ENCODE results near the gene PRKG1. TPM values are rescaled to one million over a fixed set of nuclear protein-coding genes. Genes with fewer than 3 reads are reported as not detected.

PRKG1 gene
- polyA plus RNA-seq, 1 donor (not counting 4 experiments of a cell fraction or from before 2014, with no cell fraction given) = 0.24 TPM

- FAIRE-seq (no peak), DNase-seq (ENCODE audit: low read depth, low spot score) (no peak)
- Histone ChIP-seq H2AFZ (ENCODE audit: control insufficient read depth, low read length) (no peak overlapping the region), H3K4me1 (ENCODE audit: control insufficient read depth, extremely low read depth, insufficient read depth, low read length) (no peaks in the 10 kb centered on the region), H3K4me2 (ENCODE audit: control insufficient read depth, extremely low read depth, insufficient read depth, low read depth, low read length) (no peak overlapping the region), H3K4me3 (ENCODE audit: control insufficient read depth in 2 of 3, extremely low read depth in 1 of 3, insufficient read depth in 2 of 3, low read depth in 1 of 3, low read length in 3 of 3) (no peak overlapping the region), H3K79me2 (ENCODE audit: control insufficient read depth, insufficient read depth, low read length) (no peaks in the 10 kb centered on the region), H3K27me3 (ENCODE audit: control insufficient read depth, extremely low read depth, insufficient read depth, low read length) (peaks cover 3% of the 10 kb centered on the region), H3K9ac (ENCODE audit: control insufficient read depth, extremely low read depth, insufficient read depth, low read length) (no peak overlapping the region), H3K9me1 (ENCODE audit: control insufficient read depth, extremely low read depth, insufficient read depth, low read length) (no peaks in the 10 kb centered on the region), H3K36me3 (ENCODE audit: control insufficient read depth in 2 of 2, extremely low read depth in 1 of 2, insufficient read depth in 2 of 2, low read length in 2 of 2) (no peaks in the 10 kb centered on the region), H3K27ac (ENCODE audit: control insufficient read depth, insufficient read depth, low read length) (no peak overlapping the region), H4K20me1 (ENCODE audit: control insufficient read depth, extremely low read depth, insufficient read depth, low read length) (no peaks in the 10 kb centered on the region), H3K9me3 (ENCODE audit: control insufficient read depth, low read depth, low read length) (no peaks in the 10 kb centered on the region)
- TF ChIP-seq, protein P1, sequence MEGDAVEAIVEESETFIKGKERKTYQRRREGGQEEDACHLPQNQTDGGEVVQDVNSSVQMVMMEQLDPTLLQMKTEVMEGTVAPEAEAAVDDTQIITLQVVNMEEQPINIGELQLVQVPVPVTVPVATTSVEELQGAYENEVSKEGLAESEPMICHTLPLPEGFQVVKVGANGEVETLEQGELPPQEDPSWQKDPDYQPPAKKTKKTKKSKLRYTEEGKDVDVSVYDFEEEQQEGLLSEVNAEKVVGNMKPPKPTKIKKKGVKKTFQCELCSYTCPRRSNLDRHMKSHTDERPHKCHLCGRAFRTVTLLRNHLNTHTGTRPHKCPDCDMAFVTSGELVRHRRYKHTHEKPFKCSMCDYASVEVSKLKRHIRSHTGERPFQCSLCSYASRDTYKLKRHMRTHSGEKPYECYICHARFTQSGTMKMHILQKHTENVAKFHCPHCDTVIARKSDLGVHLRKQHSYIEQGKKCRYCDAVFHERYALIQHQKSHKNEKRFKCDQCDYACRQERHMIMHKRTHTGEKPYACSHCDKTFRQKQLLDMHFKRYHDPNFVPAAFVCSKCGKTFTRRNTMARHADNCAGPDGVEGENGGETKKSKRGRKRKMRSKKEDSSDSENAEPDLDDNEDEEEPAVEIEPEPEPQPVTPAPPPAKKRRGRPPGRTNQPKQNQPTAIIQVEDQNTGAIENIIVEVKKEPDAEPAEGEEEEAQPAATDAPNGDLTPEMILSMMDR (optimal IDR thresholded peaks at IDR 0.05 in 1 of 3, IDR thresholded peaks at IDR 0.05 in 1 of 3, conservative IDR thresholded peaks at IDR 0.05 in 1 of 3; ENCODE audit: extremely low read depth in 1 of 3, insufficient read depth in 2 of 3, low read length in 3 of 3) = no peak
- no peak for TF ChIP-seq EZH2 (IDR thresholded peaks at IDR 0.05; ENCODE audit: low read length)
- dilution Hi-C loops (cut with MboI; ENCODE audit: extremely low pct_ligation_motif_present, low sequenced_read_pairs) = no loop called here
Measured at GRCh38 chr10:51048792-51049191, 25.5 kb upstream of the PRKG1 start.

DNA sequence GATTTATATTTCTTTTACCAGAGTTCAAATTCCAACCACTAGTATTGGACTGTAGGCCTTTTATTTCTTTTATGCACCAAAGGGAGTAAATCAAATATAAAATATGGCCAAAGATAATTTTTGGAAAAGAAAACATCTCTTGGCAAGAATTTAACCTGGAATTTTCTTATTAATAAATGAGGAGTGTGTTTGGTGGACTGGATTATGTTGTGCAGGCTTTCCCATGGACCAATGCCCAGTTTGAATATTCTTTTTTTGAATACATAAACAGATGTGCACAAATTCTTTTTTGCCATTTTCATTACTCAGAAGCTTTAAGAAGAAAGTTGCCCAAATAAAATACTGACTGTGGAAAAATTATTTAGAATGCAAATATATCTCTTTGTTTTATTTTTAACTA, 22.1 kb upstream of the PRKG1 start:
- dilution Hi-C loops (cut with MboI; ENCODE audit: extremely low pct_ligation_motif_present, low sequenced_read_pairs) = no loop called here
- Histone ChIP-seq H3K27me3 (ENCODE audit: control insufficient read depth, extremely low read depth, insufficient read depth, low read length) (peaks cover 6% of the 10 kb centered on the region), H3K9ac (ENCODE audit: control insufficient read depth, extremely low read depth, insufficient read depth, low read length) (no peak overlapping the region), H3K4me1 (ENCODE audit: control insufficient read depth, extremely low read depth, insufficient read depth, low read length) (no peaks in the 10 kb centered on the region), H4K20me1 (ENCODE audit: control insufficient read depth, extremely low read depth, insufficient read depth, low read length) (no peaks in the 10 kb centered on the region), H3K36me3 (ENCODE audit: control insufficient read depth in 2 of 2, extremely low read depth in 1 of 2, insufficient read depth in 2 of 2, low read length in 2 of 2) (no peaks in the 10 kb centered on the region), H3K9me1 (ENCODE audit: control insufficient read depth, extremely low read depth, insufficient read depth, low read length) (no peaks in the 10 kb centered on the region), H2AFZ (ENCODE audit: control insufficient read depth, low read length) (no peak overlapping the region), H3K4me2 (ENCODE audit: control insufficient read depth, extremely low read depth, insufficient read depth, low read depth, low read length) (no peak overlapping the region), H3K27ac (ENCODE audit: control insufficient read depth, insufficient read depth, low read length) (no peak overlapping the region), H3K4me3 (ENCODE audit: control insufficient read depth in 2 of 3, extremely low read depth in 1 of 3, insufficient read depth in 2 of 3, low read depth in 1 of 3, low read length in 3 of 3) (no peak overlapping the region), H3K79me2 (ENCODE audit: control insufficient read depth, insufficient read depth, low read length) (no peaks in the 10 kb centered on the region), H3K9me3 (ENCODE audit: control insufficient read depth, low read depth, low read length) (no peaks in the 10 kb centered on the region)
- DNase-seq (ENCODE audit: low read depth, low spot score) (no peak), FAIRE-seq (no peak)
- no peak for TF ChIP-seq EZH2 (IDR thresholded peaks at IDR 0.05; ENCODE audit: low read length)
- TF ChIP-seq, protein P1 (optimal IDR thresholded peaks at IDR 0.05 in 1 of 3, IDR thresholded peaks at IDR 0.05 in 1 of 3, conservative IDR thresholded peaks at IDR 0.05 in 1 of 3; ENCODE audit: extremely low read depth in 1 of 3, insufficient read depth in 2 of 3, low read length in 3 of 3) = no peak

All from keratinocyte (primary cell).